ENCODE measurements around the gene EIF2B1. TPM values are rescaled to one million over a fixed set of nuclear protein-coding genes. Genes with fewer than 3 reads are reported as not detected.

EIF2B1 gene
- total and polyA plus RNA-seq, 2 donors from 2014 or later = 25.0 to 48.0 TPM

- intact Hi-C loops (cut with DNase I) = no loop called here
- H3K36me3 ChIP-seq (ENCODE audit: control insufficient read depth in 2 of 3, insufficient read depth in 3 of 3, low read length in 3 of 3) = peaks cover 9 to 22% (median 12%) of the 10 kb centered on the region in 3 donors
- TF ChIP-seq, protein P1, sequence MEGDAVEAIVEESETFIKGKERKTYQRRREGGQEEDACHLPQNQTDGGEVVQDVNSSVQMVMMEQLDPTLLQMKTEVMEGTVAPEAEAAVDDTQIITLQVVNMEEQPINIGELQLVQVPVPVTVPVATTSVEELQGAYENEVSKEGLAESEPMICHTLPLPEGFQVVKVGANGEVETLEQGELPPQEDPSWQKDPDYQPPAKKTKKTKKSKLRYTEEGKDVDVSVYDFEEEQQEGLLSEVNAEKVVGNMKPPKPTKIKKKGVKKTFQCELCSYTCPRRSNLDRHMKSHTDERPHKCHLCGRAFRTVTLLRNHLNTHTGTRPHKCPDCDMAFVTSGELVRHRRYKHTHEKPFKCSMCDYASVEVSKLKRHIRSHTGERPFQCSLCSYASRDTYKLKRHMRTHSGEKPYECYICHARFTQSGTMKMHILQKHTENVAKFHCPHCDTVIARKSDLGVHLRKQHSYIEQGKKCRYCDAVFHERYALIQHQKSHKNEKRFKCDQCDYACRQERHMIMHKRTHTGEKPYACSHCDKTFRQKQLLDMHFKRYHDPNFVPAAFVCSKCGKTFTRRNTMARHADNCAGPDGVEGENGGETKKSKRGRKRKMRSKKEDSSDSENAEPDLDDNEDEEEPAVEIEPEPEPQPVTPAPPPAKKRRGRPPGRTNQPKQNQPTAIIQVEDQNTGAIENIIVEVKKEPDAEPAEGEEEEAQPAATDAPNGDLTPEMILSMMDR (IDR thresholded peaks at IDR 0.05; ENCODE audit: borderline replicate concordance, extremely low read depth, insufficient read depth) = no peak
- H3K4me3 ChIP-seq (ENCODE audit: low read length in 3 of 3) = no peak overlapping the region
- H3K4me1 ChIP-seq (ENCODE audit: control insufficient read depth in 2 of 3, insufficient read depth in 2 of 3, low read depth in 1 of 3, low read length in 3 of 3) = peaks cover 0 to 12% (median 5%) of the 10 kb centered on the region in 3 donors
- no peak for DNase-seq
- no peaks in the 10 kb centered on the region for H3K9me3 ChIP-seq (ENCODE audit: control insufficient read depth in 2 of 3, insufficient read depth in 1 of 3, low read length in 3 of 3)
- H3K9ac ChIP-seq (ENCODE audit: low read length in 3 of 3) = no peak overlapping the region
- no peak for FAIRE-seq
- H3K27me3 ChIP-seq (ENCODE audit: control insufficient read depth, insufficient read depth, low read length) = no peaks in the 10 kb centered on the region
- no peak overlapping the region for H3K27ac ChIP-seq (ENCODE audit: low read depth in 2 of 2, low read length in 2 of 2)
These were observed 35.0 kb downstream of the EIF2B1 start for GRCh38 chr12:123598522-123598921.

GRCh38 chr12:123597100-123597499 lies 36.4 kb downstream of the EIF2B1 start:
- Histone ChIP-seq H3K36me3 (ENCODE audit: control insufficient read depth in 2 of 3, insufficient read depth in 3 of 3, low read length in 3 of 3) (peaks cover 9 to 22% (median 18%) of the 10 kb centered on the region in 3 donors), H3K4me1 (ENCODE audit: control insufficient read depth in 2 of 3, insufficient read depth in 2 of 3, low read depth in 1 of 3, low read length in 3 of 3) (peaks cover 0 to 3% (median 0%) of the 10 kb centered on the region in 3 donors), H3K27me3 (ENCODE audit: control insufficient read depth, insufficient read depth, low read length) (no peaks in the 10 kb centered on the region), H3K4me3 (ENCODE audit: low read length in 3 of 3) (no peak overlapping the region), H3K9ac (ENCODE audit: low read length in 3 of 3) (no peak overlapping the region), H3K9me3 (ENCODE audit: control insufficient read depth in 2 of 3, insufficient read depth in 1 of 3, low read length in 3 of 3) (no peaks in the 10 kb centered on the region), H3K27ac (ENCODE audit: low read depth in 2 of 2, low read length in 2 of 2) (no peak overlapping the region)
- DNase-seq = no peak
- TF ChIP-seq, protein P1 (IDR thresholded peaks at IDR 0.05; ENCODE audit: borderline replicate concordance, extremely low read depth, insufficient read depth) = no peak
- intact Hi-C loops (cut with DNase I) = no loop called here
- FAIRE-seq = no peak

DNA sequence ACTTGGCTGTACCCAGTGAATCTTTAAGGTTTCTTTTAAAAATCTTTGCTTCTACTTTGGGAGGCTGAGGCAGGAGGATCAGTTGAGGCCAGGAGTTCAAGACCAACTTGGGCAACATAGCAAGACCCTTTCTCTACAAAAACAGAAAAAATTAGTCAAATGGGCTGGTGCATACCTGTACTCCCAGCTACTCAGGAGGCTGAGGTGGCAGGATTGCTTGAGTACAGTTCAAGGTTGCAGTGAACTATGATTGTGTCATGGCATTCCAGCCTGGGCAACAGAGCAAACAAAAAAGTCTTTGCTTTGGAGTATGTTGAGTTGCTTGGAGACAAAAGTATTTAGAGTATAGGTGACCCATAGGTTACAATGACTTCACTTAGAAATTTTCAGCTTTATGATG lies 37.8 kb downstream of the EIF2B1 start:
- DNase-seq (no peak), FAIRE-seq (no peak)
- H3K27me3 ChIP-seq (ENCODE audit: control insufficient read depth, insufficient read depth, low read length) = no peaks in the 10 kb centered on the region
- H3K9ac ChIP-seq (ENCODE audit: low read length in 3 of 3) = no peak overlapping the region
- TF ChIP-seq, protein P1 (IDR thresholded peaks at IDR 0.05; ENCODE audit: borderline replicate concordance, extremely low read depth, insufficient read depth) = no peak
- no peak overlapping the region for H3K4me3 ChIP-seq (ENCODE audit: low read length in 3 of 3)
- no peak overlapping the region for H3K27ac ChIP-seq (ENCODE audit: low read depth in 2 of 2, low read length in 2 of 2)
- no peaks in the 10 kb centered on the region for H3K4me1 ChIP-seq (ENCODE audit: control insufficient read depth in 2 of 3, insufficient read depth in 2 of 3, low read depth in 1 of 3, low read length in 3 of 3)
- H3K36me3 ChIP-seq (ENCODE audit: control insufficient read depth in 2 of 3, insufficient read depth in 3 of 3, low read length in 3 of 3) = peaks cover 9 to 28% (median 28%) of the 10 kb centered on the region in 3 donors
- intact Hi-C loops (cut with DNase I) = no loop called here
- H3K9me3 ChIP-seq (ENCODE audit: control insufficient read depth in 2 of 3, insufficient read depth in 1 of 3, low read length in 3 of 3) = no peaks in the 10 kb centered on the region

Measured in kidney (tissue), 14 donors.